ENCODE results near the gene LAPTM5. TPM values are rescaled to one million over a fixed set of nuclear protein-coding genes. Genes with fewer than 3 reads are reported as not detected.

The LAPTM5 gene
- total RNA-seq, 1 experiment from 2014 or later, result 1.9 TPM

DNA sequence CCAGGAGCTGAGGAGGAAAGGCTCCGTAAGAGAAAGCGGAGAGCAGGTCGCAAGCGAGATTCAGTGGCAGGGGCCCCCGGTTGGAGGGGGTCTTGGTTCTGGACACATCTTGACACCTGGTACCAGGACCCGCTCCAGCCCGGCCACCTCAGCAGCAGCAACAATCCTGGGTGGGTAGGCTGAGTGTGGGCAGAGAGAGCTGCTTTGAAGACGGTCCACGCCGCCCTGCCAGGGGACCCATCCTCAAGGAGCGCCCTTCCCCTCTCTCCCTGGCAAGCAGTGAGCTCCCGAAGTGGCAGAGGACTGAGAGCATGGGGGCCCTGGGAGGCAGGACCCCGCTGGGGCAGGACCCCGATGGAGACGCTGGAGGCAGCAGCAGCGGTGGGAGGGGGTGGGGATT is 35.6 kb upstream of the LAPTM5 start:
- no peaks in the 10 kb centered on the region for H3K4me1 ChIP-seq (ENCODE audit: control insufficient read depth, insufficient read depth, low read length)
- intact Hi-C loops (cut with micrococcal nuclease; ENCODE audit: unreplicated experiment) (no loop called here), in situ Hi-C loops (cut with HindIII; ENCODE audit: low pct_unique_long_range_greater_than_20kb, low sequenced_read_pairs) (no loop called here)
- peaks cover 6% of the 10 kb centered on the region for H3K27me3 ChIP-seq (ENCODE audit: control insufficient read depth, insufficient read depth, low read length)
- no peak overlapping the region for H3K4me3 ChIP-seq (ENCODE audit: low read depth in 2 of 2, low read length in 2 of 2)
- ChIA-PET POLR2A (interaction anchor here (0.6 kb wide), 1 partner anchor 32 kb away, joined by 5 read pairs; no protein-coding TSS in a partner anchor), CTCF (no interaction called here)
- H3K9me3 ChIP-seq (ENCODE audit: control insufficient read depth, insufficient read depth, low read depth, low read length), result no peaks in the 10 kb centered on the region
- DNase-seq (ENCODE audit: low read depth, low spot score) (no peak), ATAC-seq (no peak)
- no TSS peak for BruUV-seq (replicated peaks)
- TF ChIP-seq TCF7L2 (IDR thresholded peaks at IDR 0.05; ENCODE audit: low read depth, low read length) (no peak), SIN3A (IDR thresholded peaks at IDR 0.05; ENCODE audit: borderline replicate concordance, insufficient read depth, low read depth, low read length) (no peak), CTCF (IDR thresholded peaks at IDR 0.05) (no peak), POLR2AphosphoS5 (IDR thresholded peaks at IDR 0.05; ENCODE audit: low read depth, low read length) (no peak)
- TF ChIP-seq, protein P1, sequence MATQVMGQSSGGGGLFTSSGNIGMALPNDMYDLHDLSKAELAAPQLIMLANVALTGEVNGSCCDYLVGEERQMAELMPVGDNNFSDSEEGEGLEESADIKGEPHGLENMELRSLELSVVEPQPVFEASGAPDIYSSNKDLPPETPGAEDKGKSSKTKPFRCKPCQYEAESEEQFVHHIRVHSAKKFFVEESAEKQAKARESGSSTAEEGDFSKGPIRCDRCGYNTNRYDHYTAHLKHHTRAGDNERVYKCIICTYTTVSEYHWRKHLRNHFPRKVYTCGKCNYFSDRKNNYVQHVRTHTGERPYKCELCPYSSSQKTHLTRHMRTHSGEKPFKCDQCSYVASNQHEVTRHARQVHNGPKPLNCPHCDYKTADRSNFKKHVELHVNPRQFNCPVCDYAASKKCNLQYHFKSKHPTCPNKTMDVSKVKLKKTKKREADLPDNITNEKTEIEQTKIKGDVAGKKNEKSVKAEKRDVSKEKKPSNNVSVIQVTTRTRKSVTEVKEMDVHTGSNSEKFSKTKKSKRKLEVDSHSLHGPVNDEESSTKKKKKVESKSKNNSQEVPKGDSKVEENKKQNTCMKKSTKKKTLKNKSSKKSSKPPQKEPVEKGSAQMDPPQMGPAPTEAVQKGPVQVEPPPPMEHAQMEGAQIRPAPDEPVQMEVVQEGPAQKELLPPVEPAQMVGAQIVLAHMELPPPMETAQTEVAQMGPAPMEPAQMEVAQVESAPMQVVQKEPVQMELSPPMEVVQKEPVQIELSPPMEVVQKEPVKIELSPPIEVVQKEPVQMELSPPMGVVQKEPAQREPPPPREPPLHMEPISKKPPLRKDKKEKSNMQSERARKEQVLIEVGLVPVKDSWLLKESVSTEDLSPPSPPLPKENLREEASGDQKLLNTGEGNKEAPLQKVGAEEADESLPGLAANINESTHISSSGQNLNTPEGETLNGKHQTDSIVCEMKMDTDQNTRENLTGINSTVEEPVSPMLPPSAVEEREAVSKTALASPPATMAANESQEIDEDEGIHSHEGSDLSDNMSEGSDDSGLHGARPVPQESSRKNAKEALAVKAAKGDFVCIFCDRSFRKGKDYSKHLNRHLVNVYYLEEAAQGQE (IDR thresholded peaks at IDR 0.05; ENCODE audit: insufficient read depth in 1 of 2, low read depth in 2 of 2, low read length in 1 of 2), result no peak
- no peak overlapping the region for H3K27ac ChIP-seq (ENCODE audit: low read length)
- H3K36me3 ChIP-seq (ENCODE audit: control insufficient read depth, insufficient read depth, low read length), result no peaks in the 10 kb centered on the region

DNA sequence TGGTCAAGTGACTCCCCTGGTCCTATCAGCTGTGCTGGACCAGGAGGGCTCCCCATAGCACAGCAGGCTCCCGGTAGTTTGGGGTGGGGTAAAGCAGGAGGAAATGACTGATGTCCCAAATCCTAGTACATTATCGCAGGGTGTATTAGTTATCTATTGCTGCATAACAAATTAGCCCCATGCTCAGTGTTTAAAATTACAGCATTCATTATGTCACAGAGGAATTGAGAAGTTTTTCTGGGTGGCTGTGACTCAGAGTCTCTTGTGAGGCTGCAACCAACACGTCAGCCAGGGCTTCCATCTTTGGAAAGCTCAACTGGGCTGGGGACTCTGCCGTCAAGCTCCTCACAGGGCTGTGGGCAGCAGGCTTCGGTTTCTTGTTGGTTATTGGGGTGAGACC is 34.3 kb upstream of the LAPTM5 start:
- ChIA-PET POLR2A (no interaction called here), CTCF (interaction anchor here (0.6 to 0.9 kb wide), 2 partner anchors 12 to 1678 kb away, joined by 3 to 4 read pairs; no protein-coding TSS in a partner anchor)
- no peaks in the 10 kb centered on the region for H3K36me3 ChIP-seq (ENCODE audit: control insufficient read depth, insufficient read depth, low read length)
- intact Hi-C loops (cut with micrococcal nuclease; ENCODE audit: unreplicated experiment), result no loop called here
- no peak overlapping the region for H3K4me3 ChIP-seq (ENCODE audit: low read depth in 2 of 2, low read length in 2 of 2)
- no peak for DNase-seq (ENCODE audit: low read depth, low spot score)
- in situ Hi-C loops (cut with HindIII; ENCODE audit: low pct_unique_long_range_greater_than_20kb, low sequenced_read_pairs), result no loop called here
- H3K27ac ChIP-seq (ENCODE audit: low read length), result no peak overlapping the region
- TF ChIP-seq CTCF (IDR thresholded peaks at IDR 0.05) (no peak), TCF7L2 (IDR thresholded peaks at IDR 0.05; ENCODE audit: low read depth, low read length) (no peak), POLR2AphosphoS5 (IDR thresholded peaks at IDR 0.05; ENCODE audit: low read depth, low read length) (no peak), SIN3A (IDR thresholded peaks at IDR 0.05; ENCODE audit: borderline replicate concordance, insufficient read depth, low read depth, low read length) (no peak)
- TF ChIP-seq, protein P1 (IDR thresholded peaks at IDR 0.05; ENCODE audit: insufficient read depth in 1 of 2, low read depth in 2 of 2, low read length in 1 of 2), result no peak
- no peaks in the 10 kb centered on the region for H3K9me3 ChIP-seq (ENCODE audit: control insufficient read depth, insufficient read depth, low read depth, low read length)
- peaks cover 6% of the 10 kb centered on the region for H3K27me3 ChIP-seq (ENCODE audit: control insufficient read depth, insufficient read depth, low read length)
- no TSS peak for BruUV-seq (replicated peaks)
- ATAC-seq, result no peak
- H3K4me1 ChIP-seq (ENCODE audit: control insufficient read depth, insufficient read depth, low read length), result no peaks in the 10 kb centered on the region
